NCI-H2029 treated with DMSO at 0.1 percent for 48 hours (cell line): Measurements from ENCODE around the gene IFIT2.
A peak's percentile ranks its signal among the peaks of the same experiment; 100 is the strongest.
"Not testable (repeated sequence)": the region's sequence is repeated elsewhere in the genome, so short reads cannot be mapped to it uniquely, and the experiment has no call there.

Experiments used
- DNase-seq: peaks from one replicate; lab custom pipeline; 2025; lab: John Stamatoyannopoulos, UW

Gene IFIT2

DNA sequence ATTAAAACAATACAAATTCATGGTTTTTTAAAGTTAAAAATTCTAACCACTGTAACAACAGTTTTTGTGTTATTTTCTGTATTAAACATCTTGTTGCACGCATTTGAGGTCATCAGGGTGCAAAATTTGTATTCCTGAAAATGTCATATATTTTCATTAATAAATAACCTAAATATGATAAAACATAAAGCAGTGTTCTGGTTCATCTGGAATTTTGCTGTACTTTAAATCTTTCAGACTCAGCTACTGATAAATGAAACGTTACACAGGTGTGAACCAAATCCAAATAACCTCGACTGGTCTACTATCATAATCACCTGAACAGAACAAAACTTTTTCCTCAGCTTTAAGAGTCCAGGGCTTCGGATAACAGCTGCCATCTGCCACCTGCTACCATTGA lies 6.9 kb downstream of the IFIT2 start:
- no peak for DNase-seq

DNA sequence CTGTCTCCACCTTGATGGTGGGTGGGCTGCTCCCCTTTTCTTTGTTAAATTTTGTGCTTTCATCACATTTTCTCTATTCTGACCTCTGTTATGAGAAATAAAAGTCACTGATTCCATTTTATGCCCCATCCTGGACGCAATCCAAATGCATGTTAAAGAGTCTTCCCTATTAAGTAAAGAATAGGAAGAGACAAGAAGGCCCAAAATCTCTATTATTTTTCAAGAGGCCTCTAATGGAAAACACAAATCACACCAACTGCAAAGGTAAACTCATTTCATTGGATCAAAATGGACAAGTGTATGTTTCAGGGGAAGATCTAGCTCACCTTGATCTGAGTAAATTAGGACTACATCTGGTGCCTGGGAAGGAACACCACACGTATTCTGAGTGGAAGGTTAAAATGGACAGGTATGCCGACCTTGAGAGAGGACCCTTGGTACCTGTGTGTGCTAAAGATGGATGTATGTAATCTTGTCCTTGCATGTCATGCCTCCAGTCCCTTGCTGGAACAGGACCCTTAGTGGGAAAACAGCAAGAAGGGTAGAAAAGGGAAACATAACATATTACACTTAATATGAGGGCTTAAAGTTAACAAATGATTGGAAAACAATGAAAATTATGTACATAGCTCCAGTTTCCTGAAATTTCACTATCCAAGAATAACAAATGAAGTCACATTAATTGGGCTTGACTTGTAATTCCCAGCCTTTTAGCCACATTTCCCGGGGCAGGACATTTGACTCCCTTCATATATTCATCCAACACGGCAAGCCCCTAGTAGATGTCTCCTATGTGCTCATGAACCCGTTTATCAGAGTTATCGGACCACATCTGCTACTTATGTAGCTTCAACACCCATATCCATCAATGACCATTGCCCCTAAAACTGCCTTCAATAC lies 7.6 kb downstream of the IFIT2 start:
- no peak for DNase-seq

DNA sequence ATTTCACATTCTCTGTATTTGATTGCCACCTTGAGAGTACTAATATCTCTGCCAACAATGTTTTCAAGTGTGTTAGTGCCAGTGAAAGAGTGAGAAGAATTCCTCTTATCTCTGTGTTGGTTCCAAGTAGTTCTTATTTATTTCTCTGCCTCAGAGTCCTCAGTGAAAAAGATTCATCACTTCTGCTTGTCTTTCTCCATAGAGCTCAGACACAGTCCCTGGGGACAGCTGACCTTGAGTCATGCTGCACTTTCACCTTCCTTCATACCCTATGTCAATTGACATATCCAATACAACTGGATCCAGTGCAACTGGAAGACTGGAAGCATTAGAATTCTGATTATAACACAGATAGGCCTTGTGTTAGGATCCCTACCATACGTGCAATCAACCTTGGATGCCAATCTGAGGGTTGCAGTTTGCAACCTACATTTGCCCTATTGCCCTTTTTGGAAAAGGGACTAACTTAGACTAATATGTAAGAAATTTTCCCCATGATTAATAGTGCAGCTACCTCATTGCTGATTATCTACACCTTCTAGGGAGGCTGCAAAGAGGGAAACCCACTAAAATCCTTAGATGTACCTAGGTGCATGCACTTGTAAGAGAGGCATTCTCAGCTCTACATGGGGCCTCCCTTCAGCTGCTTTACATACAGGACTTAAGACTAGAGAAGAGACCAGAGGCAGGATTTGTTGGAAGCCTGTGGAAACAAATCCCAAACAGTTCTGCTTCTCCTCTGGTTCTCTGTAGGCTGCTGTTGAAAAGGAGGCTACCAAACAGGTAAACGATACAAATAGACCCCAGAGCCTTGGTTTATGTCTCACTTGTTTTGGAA lies 8.4 kb downstream of the IFIT2 start:
- DNase-seq: no peak

DNA sequence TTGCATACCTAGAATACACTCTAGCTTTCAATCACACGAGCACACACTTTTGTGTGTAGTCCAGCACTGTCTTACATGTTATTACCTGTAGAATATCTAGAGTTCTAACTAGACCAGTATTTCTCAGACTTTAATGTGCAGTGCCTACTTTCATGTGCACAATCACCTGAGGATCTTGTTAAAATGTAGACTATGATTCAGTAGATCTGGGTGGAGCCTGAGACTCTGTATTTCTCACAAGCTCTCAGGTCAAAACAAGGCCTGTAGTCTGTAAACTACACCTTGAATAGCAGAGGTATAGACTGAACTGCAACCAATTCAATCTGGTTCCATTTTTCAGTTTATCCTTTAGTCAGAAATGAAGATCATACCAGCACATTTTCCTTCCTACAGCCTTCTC lies 11.1 kb downstream of the IFIT2 start:
- DNase-seq: no peak

DNA sequence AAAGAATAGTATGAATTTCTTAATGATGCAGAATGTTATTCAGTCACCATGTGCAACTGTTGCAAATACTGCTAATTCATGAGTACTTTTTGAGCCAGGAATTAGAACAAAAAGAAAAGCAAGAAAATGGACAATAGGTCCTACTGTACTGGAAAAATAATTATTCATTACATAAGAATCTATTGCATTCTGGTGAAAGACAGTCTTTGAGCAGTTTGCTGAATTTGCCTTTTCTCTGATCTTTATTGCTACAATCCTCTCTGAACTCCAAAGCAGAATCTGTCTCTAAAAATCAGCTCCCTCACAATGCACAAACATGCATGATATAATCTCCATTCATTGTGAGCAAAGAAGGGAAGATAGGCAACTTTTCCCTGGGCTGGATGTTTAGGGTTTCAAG lies 12.8 kb downstream of the IFIT2 start:
- DNase-seq: no peak

DNA sequence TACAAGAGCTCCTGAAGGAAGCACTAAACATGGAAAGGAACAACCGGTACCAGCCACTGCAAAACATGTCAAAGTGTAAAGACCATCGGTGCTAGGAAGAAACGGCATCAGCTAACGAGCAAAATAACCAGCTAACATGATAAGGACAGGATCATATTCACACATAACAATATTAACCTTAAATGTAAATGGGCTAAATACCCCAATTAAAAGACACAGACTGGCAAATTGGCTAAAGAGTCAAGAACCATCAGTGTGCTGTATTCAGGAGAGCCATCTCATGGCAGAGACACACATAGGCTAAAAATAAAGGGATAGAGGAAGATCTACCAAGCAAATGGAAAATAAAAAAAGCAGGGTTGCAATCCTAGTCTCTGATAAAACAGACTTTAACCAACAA lies 16.2 kb downstream of the IFIT2 start:
- not testable (repeated sequence) for DNase-seq

DNA sequence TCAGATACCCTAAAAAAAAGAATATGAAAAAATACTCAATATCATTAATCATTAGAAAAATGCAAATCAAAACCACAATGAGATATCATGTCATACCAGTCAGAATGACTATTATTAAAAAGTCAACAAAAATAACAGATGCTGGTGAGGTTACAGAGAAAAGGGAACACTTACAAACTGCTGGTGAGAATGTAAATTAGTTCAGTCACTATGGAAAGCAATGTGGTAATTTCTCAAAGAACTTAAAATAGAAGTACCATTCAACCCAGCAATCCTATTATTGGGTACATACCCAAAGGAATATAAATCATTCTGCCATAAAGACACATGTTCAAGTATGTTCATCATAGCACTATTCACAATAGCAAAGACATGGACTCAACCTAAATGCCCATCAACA lies 23.2 kb downstream of the IFIT2 start:
- DNase-seq: not testable (repeated sequence)

DNA sequence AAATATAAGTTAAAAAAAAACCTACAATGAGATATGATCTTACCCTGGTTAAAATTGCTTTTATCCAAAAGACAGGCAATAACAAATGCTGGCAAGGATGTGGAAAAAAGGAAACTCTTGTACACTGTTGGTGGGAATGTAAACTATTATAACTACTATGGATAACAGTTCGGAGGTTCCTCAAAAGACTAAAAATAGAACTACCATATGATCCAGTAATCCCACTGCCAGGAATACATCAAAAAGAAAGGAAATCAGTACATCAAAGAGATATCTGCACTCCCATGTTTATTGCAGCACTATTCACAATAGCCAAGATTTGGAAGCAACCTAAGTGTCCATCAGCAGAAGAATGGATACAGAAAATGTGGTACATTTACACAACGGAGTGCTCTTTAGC lies 24.0 kb downstream of the IFIT2 start:
- DNase-seq: not testable (repeated sequence)

DNA sequence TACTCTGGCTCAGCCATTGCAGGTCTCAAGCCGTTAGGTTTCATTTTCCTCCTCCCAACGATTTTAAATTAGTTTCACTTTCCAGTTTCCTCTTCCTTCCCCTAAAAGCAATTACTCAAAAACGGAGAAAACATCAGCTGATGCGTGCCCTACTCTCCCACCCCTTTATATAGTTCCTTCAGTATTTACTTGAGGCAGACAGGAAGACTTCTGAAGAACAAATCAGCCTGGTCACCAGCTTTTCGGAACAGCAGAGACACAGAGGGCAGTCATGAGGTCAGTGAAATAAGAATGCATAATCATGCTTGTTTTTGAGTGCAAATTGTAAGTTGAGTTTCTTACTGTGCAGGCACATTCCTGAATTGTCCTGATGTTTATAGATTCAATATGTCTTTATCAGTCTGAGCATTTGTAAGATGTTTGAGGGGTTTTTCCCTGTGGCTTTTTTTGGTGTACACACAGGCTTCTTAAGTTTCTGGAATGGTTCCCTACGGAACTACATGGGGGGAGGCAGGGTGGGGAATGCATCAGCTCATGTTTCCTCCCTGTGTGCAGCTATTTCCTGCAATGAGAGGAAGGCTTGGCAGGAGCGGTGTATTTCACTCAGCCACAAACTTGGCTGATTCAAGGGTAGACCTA lies 26.1 kb downstream of the IFIT2 start, which contains the start of gene IFIT3:
IFIT3 (plus strand) TSS at position 195 of the 639 bp plus-strand sequence; CDS start at position 272, 77 bp downstream.
- DNase-seq: peak; percentile 15

DNA sequence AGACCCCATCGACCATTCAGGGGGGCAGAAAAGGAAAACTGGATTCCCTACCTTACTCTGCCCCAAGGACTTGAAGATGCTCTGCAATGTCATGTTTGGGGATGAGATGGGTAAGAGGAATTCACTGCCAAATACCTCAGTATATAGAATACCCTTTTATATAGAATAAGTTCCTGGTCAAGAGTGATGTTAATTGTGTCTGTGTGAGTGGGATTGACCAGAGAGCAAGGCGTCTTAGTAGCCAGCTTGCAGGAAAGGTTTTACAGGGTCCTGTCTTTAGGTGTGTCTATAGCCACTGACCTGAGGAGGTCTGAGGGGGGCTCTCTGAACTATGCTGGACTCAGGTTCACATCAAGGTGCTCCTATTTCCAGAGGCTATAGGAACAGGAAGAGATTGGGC lies 27.3 kb downstream of the IFIT2 start:
- no peak for DNase-seq

DNA sequence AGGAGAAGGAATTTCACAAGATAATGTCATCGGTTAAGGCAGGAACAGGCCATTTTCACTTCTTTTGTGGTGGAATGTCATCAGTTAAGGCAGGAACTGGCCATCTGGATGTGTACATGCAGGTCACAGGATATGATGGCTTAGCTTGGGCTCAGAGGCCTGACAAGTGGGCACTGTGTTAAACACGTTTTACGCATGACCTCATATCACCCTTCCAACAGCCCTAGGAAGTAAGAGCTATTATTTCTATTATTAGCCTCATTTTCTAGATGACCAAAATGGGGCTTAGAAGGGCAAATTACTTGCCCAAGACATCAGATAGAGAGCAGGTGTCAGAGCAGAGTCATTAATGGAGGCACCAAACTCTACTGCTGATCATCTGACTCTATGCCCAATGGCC lies 28.2 kb downstream of the IFIT2 start:
- DNase-seq: not testable (repeated sequence)

DNA sequence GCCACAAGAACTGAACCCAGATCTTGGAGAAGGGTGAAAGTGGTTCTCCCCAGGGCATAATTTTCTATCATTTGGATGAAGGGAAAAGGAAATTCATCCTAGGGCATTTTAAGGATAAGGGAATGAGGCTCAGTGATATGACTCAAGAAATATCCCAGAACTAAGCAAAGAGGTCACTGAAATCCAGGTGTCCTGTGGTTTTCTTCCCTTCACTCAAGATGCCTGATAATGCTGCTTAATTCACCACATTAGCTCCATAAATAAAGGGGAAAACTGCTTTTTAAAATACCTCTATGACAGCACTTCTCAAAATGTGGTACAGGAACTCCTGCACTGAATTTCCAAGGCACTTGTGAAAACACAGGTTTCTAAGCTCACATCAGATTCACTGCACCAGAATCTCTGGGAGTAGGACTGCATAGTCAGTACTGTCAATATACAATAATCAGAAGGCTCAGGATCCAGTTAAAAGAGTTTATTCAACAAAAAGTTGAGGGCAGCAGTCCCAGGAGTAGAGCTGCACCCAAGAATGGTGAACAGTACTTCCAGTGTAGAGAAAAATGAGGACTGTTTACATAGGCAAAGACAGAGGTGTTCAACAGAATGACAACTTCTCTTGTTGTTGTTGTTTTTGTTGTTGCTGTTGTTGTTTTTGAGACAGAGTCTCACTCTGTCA lies 28.8 kb downstream of the IFIT2 start:
- no peak for DNase-seq

DNA sequence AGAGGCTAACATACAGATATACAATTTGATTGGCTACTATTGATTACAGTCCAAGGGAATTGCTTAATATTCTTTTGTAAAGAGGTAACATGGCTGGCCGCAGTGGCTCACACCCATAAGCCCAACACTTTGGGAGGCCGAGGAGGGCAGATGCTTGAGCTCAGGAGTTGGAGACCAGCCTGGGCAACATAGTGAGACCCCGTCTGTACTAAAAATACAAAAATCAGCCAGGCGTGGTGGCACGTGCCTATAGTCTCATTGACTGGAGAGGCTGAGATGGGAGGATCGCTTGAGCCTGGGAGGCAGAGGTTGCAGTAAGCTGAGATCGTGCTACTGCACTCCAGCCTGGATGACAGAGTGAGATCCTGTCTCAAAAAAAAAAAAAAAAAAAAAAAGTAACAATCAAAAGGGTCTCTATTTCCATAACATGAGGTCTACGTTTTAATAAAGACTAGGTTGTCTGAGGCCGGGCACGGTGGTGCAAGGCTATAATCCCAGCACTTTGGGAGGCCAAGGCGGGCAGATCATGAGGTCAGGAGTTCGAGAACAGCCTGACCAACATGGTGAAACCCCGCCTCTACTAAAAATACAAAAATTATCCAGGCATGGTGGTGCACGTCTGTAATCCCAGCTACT lies 29.8 kb downstream of the IFIT2 start:
- DNase-seq: not testable (repeated sequence)

DNA sequence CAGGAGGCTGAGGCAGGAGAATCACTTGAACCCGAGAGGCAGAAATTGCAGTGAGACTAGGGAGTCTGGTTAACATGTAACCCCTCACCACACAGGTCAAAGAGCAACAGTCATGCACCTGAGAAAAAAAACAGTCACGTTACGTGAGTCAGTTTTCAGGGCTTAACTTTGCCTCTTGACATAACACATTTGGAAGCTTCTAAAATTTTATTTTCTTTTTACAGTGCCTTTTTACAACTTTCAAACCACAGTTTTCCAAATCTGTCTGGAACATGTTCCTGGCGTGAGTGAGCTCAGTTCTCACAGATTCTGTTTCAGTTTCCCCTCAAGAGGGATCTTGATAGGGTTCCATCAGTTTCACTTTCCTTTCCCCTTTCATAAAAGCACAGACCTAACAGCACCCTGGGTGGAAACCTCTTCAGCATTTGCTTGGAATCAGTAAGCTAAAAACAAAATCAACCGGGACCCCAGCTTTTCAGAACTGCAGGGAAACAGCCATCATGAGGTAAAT lies 30.3 kb downstream of the IFIT2 start:
- DNase-seq: no peak

DNA sequence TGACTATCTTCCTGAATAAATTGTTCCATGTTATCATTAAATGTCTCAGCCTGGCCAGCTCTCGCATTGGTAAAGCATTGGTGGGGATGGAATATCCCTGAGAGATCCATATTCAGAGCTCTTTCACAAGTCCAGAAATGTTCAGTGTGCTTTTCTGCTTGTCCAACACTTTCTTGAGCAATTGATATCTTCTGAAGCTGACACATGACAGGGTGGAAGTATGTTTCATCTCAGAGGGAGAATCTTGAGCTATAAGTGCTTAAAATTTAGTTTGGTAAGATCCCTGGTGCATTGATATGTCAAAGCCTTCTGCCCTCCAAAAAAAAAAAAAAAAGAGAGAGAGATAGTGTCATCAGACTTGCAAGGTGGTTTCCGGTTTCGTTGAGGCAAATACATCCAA lies 33.4 kb downstream of the IFIT2 start:
- no peak for DNase-seq

DNA sequence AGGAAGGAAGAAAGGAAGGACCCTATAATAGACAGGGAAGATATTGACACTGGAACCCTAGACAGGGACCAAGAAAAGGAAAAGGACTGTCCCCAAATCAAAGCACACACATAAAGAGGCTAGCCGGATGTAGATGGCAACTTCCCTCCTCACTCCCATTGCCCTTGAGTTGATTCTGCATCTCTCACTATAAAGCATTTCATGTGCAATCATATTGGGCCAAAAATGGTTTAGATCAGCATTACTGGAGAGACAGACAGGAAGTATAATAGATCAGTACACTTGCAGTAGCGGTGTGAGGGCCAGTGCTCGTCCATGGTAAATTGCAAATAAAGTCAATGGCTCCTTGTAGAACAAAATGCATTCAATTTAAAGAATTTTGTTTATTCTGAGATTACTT lies 34.4 kb downstream of the IFIT2 start:
- no peak for DNase-seq

DNA sequence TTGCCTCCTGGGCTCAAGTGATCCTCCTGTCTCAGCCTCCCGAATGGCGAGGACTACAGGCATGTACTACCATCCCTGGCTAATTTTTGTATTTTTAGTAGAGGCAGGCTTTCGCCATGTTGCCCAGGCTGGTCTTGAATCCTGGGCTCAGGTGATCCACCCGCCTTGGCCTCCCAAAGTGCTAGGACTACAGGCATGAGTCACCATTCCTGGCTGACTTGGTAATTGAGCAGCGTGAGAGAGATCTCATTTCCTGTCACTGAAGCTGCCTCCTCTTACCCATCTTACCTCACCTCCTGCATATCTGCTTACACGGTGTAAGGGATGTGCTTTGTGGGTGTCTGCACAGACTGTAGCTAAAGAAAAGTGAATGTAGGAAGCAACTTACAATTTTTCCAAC lies 35.6 kb downstream of the IFIT2 start:
- DNase-seq: no peak

DNA sequence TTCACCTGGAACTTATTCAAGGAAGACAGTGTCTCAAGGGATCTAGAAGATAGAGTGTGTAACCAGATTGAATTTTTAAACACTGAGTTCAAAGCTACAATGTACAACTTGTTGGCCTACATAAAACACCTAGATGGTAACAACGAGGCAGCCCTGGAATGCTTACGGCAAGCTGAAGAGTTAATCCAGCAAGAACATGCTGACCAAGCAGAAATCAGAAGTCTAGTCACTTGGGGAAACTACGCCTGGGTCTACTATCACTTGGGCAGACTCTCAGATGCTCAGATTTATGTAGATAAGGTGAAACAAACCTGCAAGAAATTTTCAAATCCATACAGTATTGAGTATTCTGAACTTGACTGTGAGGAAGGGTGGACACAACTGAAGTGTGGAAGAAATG lies 36.9 kb downstream of the IFIT2 start:
- DNase-seq: no peak

DNA sequence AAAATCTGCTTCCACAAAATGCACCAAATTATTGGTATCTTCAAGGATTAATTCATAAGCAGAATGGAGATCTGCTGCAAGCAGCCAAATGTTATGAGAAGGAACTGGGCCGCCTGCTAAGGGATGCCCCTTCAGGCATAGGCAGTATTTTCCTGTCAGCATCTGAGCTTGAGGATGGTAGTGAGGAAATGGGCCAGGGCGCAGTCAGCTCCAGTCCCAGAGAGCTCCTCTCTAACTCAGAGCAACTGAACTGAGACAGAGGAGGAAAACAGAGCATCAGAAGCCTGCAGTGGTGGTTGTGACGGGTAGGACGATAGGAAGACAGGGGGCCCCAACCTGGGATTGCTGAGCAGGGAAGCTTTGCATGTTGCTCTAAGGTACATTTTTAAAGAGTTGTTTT lies 38.0 kb downstream of the IFIT2 start:
- no peak for DNase-seq

DNA sequence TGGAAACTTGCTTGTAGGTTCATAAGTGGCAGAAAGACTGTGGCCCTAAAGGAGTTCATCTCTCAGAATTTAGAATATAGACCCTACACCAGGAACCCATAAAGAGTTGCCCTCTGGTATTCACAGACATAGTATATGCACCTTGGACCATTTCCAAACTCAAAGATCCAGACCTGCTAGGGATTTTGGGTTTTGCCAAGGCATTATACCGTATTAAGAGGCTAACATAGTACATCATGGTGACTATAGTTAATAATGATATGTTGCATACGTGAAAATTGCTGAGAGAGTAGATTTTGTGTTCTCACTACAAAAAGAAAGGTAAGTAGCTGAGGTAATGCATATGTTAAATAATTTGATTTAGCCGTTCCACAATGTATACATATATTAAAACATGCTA lies 39.8 kb downstream of the IFIT2 start:
- DNase-seq: no peak
